B cell (primary cell): ENCODE results near the gene CLK4. TPM values are rescaled to one million over a fixed set of nuclear protein-coding genes. Genes with fewer than 3 reads are reported as not detected.

Experiments used
- ATAC-seq: fragments of 200-7000 bp; cut with Tn5 transposase; one replicate; pipeline ENCODE4 v1.10.0; 2021; ENCODE audit warnings: low read depth, mild to moderate bottlenecking, moderate number of reproducible peaks, moderate library complexity
- CTCF ChIA-PET: fragments of 350-600 bp; sonication (Branson Sonifier 250); formaldehyde crosslinking; loops from one replicate; lab custom pipeline; 2021; ENCODE audit warnings: antibody characterized with exemption, inconsistent platforms; lab: Charles Lee
- POLR2A ChIA-PET: fragments of 350-600 bp; sonication (Branson Sonifier 250); formaldehyde crosslinking; loops from one replicate; lab custom pipeline; 2021; ENCODE audit warnings: antibody characterized with exemption; lab: Charles Lee
- DNase-seq: peaks from one replicate; pipeline ENCODE4 v3.0.0; 2013
- H2AFZ ChIP-seq: 2 replicates; pipeline ENCODE4 v1.6.1; 2012; ENCODE audit warnings: mild to moderate bottlenecking, low read depth, low read length; ENCODE audit not compliant: insufficient read depth, poor library complexity, severe bottlenecking
- H3K27ac ChIP-seq, 2 donors: 1 replicate in 1 of 2; 2 replicates in 1 of 2; pipeline ENCODE4 v1.5.1; 2012 to 2013; ENCODE audit warnings: low read length in 2 of 2, mild to moderate bottlenecking in 2 of 2, moderate library complexity in 1 of 2
- H3K27me3 ChIP-seq, 4 experiments: fragments of 200-600 bp in 1 of 4; sonication (generic) in 1 of 4; replicated peaks in 1 of 4; 1 replicate in 2 of 4; 2 replicates in 2 of 4; pipeline versions ENCODE4 v1.6.1 to v1.7.0; 2013 to 2016; ENCODE audit warnings: low read length in 3 of 4, mild to moderate bottlenecking in 2 of 4, mixed read lengths in 1 of 4, moderate library complexity in 1 of 4; ENCODE audit not compliant: insufficient read depth in 4 of 4, control insufficient read depth in 3 of 4; ENCODE audit errors: control extremely low read depth in 1 of 4
- H3K36me3 ChIP-seq, 2 experiments: replicated peaks in 1 of 2; 1 replicate in 1 of 2; 2 replicates in 1 of 2; pipeline versions ENCODE4 v1.6.1 to v1.7.1; 2013; ENCODE audit warnings: low read length in 1 of 2; ENCODE audit not compliant: insufficient read depth in 2 of 2, control insufficient read depth in 1 of 2; ENCODE audit errors: control extremely low read depth in 1 of 2, extremely low read depth in 1 of 2
- H3K4me1 ChIP-seq, 2 donors: fragments of 200-600 bp in 1 of 2; sonication (generic) in 1 of 2; 1 replicate in 1 of 2; 2 replicates in 1 of 2; pipeline versions ENCODE4 v1.5.1 to v1.6.1; 2013 to 2017; ENCODE audit warnings: low read length in 2 of 2; ENCODE audit not compliant: control insufficient read depth in 2 of 2, insufficient read depth in 2 of 2
- H3K4me2 ChIP-seq: replicated peaks from 2 replicates; pipeline ENCODE3; 2012; ENCODE audit warnings: mild to moderate bottlenecking, low read depth, low read length; ENCODE audit not compliant: poor library complexity, severe bottlenecking
- H3K4me3 ChIP-seq, 5 experiments: fragments of 200-600 bp in 1 of 5; sonication (generic) in 1 of 5; 1 replicate in 3 of 5; 2 replicates in 2 of 5; pipeline versions ENCODE4 v1.5.1 to v1.7.0; 2011 to 2016; ENCODE audit warnings: low read length in 4 of 5, mild to moderate bottlenecking in 4 of 5, low read depth in 2 of 5, control low read depth in 1 of 5, moderate library complexity in 1 of 5; ENCODE audit not compliant: insufficient read depth in 1 of 5; ENCODE audit errors: control extremely low read depth in 1 of 5, extremely low read depth in 1 of 5
- H3K79me2 ChIP-seq: fragments of 200-600 bp; sonication (generic); one replicate; pipeline ENCODE4 v1.6.0; 2016; ENCODE audit warnings: low read length; ENCODE audit not compliant: control insufficient read depth, insufficient read depth
- H3K9ac ChIP-seq: fragments of 200-600 bp; sonication (generic); 2 replicates; pipeline ENCODE4 v1.6.1; 2017; ENCODE audit warnings: mild to moderate bottlenecking, low read length, moderate library complexity
- H3K9me3 ChIP-seq, 3 donors: one replicate each; pipeline versions ENCODE4 v1.6.1 to v1.7.1; 2013; ENCODE audit warnings: low read length in 2 of 3; ENCODE audit not compliant: control insufficient read depth in 2 of 3, insufficient read depth in 1 of 3; ENCODE audit errors: control extremely low read depth in 1 of 3
- H4K20me1 ChIP-seq: 2 replicates; pipeline ENCODE4 v1.6.0; 2012; ENCODE audit warnings: mild to moderate bottlenecking, low read length; ENCODE audit not compliant: insufficient read depth, control insufficient read depth, poor library complexity, severe bottlenecking
- H3K27ac Mint-ChIP-seq: one replicate; pipeline ENCODE4 v1.8.0; 2021; ENCODE audit warnings: mixed read lengths
- H3K27me3 Mint-ChIP-seq: one replicate; pipeline ENCODE4 v1.8.0; 2021; ENCODE audit warnings: mixed read lengths
- H3K4me1 Mint-ChIP-seq: one replicate; pipeline ENCODE4 v1.8.0; 2021; ENCODE audit warnings: mixed read lengths
- H3K4me3 Mint-ChIP-seq: one replicate; pipeline ENCODE4 v1.8.0; 2021; ENCODE audit warnings: mixed read lengths
- H3K9me3 Mint-ChIP-seq: one replicate; pipeline ENCODE4 v1.8.0; 2022; ENCODE audit warnings: mixed read lengths; ENCODE audit not compliant: insufficient read depth
- EZH2 ChIP-seq: IDR thresholded peaks from 2 replicates; pipeline ENCODE4 v1.6.1; 2012; ENCODE audit warnings: borderline replicate concordance, low read depth, mild to moderate bottlenecking, moderate library complexity, low read length; ENCODE audit not compliant: insufficient read depth, poor library complexity, severe bottlenecking
- WGBS: methylation state at CpG from one replicate; pipeline ENCODE4 v1.1.5; 2013; ENCODE audit warnings: missing lambda C conversion rate; ENCODE audit not compliant: insufficient coverage; 5-methylcytosine and 5-hydroxymethylcytosine counted together
- intact Hi-C: fragments of 100-400 bp; cut with micrococcal nuclease; formaldehyde crosslinking; loops from one replicate; pipeline ENCODE4 v1.10.0; 2022
- polyA plus RNA-seq: library from polyadenylated mRNA; depleted of rRNA; stranded (reverse); fragments of >200 nt; gene quantifications from 2 replicates; pipeline ENCODE4 v1.2.3, GENCODE V29; 2012
- total RNA-seq, 2 donors: library from RNA; stranded (reverse); fragments of 120-200 nt in 1 of 2; gene quantifications; 1 replicate in 1 of 2; 2 replicates in 1 of 2; pipeline versions ENCODE4 v1.2.3 to v1.2.4, GENCODE V29; 2013 to 2022
- TF ChIP-seq, protein P1 (sequence below): fragments of 200-600 bp; IDR thresholded peaks from one replicate; pipeline ENCODE4 v1.8.0; 2022; ENCODE audit warnings: antibody characterized with exemption, mild to moderate bottlenecking

CLK4 gene
- total and polyA plus RNA-seq, 2 donors (not counting 1 experiment from before 2014, with no cell fraction given): 72.3 to 132 TPM

DNA sequence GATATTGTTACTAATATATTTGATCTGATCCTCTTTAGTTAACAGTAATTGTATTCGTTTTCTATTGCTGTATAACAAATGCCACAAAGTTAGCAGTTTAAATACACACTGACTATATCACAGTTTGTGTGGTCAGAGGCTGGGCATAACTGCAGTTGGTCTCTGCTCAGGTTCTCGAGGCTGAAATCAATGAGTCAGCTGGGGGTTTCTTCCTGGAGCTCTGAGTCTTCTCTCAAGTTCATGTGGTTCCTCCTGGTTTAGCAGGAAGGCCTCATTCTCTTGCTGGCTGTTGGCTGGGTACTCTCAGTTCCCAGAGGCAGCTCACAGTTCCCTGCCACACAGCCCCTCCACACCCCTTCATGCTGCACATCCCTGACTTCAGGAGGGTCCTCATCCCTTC is 57.4 kb downstream of the CLK4 start:
- H4K20me1 ChIP-seq: no peaks in the 10 kb centered on the region
- no peaks in the 10 kb centered on the region for H3K79me2 ChIP-seq
- DNase-seq: no peak
- CTCF ChIA-PET: no interaction called here
- intact Hi-C loops: no loop called here
- Mint-ChIP-seq H3K27me3 (peaks cover 46% of the 10 kb centered on the region), H3K4me3 (no peak overlapping the region), H3K27ac (no peak overlapping the region), H3K9me3 (peaks cover 5% of the 10 kb centered on the region), H3K4me1 (no peaks in the 10 kb centered on the region)
- H3K9ac ChIP-seq: no peak overlapping the region
- WGBS: 54% methylated on average over 1 of the region's 2 CpGs
- no peak for TF ChIP-seq EZH2
- TF ChIP-seq, protein P1, sequence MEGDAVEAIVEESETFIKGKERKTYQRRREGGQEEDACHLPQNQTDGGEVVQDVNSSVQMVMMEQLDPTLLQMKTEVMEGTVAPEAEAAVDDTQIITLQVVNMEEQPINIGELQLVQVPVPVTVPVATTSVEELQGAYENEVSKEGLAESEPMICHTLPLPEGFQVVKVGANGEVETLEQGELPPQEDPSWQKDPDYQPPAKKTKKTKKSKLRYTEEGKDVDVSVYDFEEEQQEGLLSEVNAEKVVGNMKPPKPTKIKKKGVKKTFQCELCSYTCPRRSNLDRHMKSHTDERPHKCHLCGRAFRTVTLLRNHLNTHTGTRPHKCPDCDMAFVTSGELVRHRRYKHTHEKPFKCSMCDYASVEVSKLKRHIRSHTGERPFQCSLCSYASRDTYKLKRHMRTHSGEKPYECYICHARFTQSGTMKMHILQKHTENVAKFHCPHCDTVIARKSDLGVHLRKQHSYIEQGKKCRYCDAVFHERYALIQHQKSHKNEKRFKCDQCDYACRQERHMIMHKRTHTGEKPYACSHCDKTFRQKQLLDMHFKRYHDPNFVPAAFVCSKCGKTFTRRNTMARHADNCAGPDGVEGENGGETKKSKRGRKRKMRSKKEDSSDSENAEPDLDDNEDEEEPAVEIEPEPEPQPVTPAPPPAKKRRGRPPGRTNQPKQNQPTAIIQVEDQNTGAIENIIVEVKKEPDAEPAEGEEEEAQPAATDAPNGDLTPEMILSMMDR: no peak
- POLR2A ChIA-PET: no interaction called here
- no peaks in the 10 kb centered on the region for H3K4me1 ChIP-seq
- no peak for ATAC-seq
- H3K4me2 ChIP-seq: no peak overlapping the region
- H2AFZ ChIP-seq: no peak overlapping the region
- no peaks in the 10 kb centered on the region for H3K36me3 ChIP-seq
- no peak overlapping the region for H3K4me3 ChIP-seq
- peaks cover 0 to 12% (median 0%) of the 10 kb centered on the region in 3 donors for H3K9me3 ChIP-seq
- no peak overlapping the region for H3K27ac ChIP-seq
- peaks cover 0 to 11% (median 4%) of the 10 kb centered on the region in 4 experiments for H3K27me3 ChIP-seq

DNA sequence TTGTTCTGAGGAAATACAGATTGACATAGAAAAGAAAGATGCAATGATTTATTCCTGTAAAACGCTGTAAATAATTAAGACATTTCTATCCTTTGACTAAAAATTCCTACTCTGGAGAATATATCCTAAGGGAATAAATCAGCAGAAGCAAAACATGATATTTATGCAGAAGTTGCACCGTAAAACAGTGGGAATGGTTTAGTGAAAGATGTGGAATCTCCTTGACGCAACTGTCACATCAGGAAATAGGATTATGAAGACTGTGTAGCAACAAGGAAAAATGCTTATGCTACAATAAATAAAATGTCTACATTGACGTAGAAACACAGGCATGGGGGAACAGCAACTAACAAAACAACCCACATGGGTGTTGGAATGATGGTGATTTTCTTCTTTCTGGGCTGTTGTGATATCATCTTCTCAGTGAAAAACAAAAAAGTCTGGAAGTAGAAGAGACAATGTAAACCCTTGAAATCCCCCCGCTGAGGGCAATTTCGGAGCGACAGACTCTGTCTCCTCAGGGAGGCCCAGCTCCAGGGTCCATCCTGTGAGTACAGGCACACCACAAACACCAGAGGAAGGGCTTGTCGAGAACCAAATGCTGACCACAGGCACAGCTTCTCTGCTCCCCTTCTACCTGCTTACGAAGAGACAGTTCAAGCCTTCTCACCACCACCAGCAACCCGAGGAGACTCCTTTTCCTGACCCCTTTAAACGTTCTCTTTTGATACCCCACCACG is 61.9 kb downstream of the CLK4 start:
- Mint-ChIP-seq H3K27ac (no peak overlapping the region), H3K4me3 (no peak overlapping the region), H3K27me3 (peaks cover 47% of the 10 kb centered on the region), H3K9me3 (no peaks in the 10 kb centered on the region), H3K4me1 (peaks cover 2% of the 10 kb centered on the region)
- Histone ChIP-seq H3K27ac (no peak overlapping the region), H3K9me3 (peaks cover 0 to 19% (median 0%) of the 10 kb centered on the region in 3 donors), H3K9ac (no peak overlapping the region), H3K4me1 (peaks cover 0 to 3% of the 10 kb centered on the region in 2 donors), H3K4me3 (no peak overlapping the region), H3K4me2 (no peak overlapping the region), H2AFZ (no peak overlapping the region), H3K27me3 (peaks cover 0 to 8% (median 6%) of the 10 kb centered on the region in 4 experiments), H3K36me3 (no peaks in the 10 kb centered on the region), H3K79me2 (no peaks in the 10 kb centered on the region), H4K20me1 (no peaks in the 10 kb centered on the region)
- WGBS: 54% methylated on average over 5 of the region's 12 CpGs
- DNase-seq (no peak), ATAC-seq (no peak)
- ChIA-PET CTCF (no interaction called here), POLR2A (no interaction called here)
- intact Hi-C loops: no loop called here
- TF ChIP-seq EZH2: no peak
- TF ChIP-seq, protein P1: no peak
